Psoas muscle (tissue), 8 donors: Measurements from ENCODE around the gene ATP13A1. TPM values are rescaled to one million over a fixed set of nuclear protein-coding genes. Genes with fewer than 3 reads are reported as not detected.
"Not testable (repeated sequence)": the region's sequence is repeated elsewhere in the genome, so short reads cannot be mapped to it uniquely, and the experiment has no call there.

Source experiments
- ATAC-seq, 4 donors: fragments of 200-7000 bp; cut with Tn5 transposase; one replicate each; pipeline ENCODE4 v1.9.1; 2020; ENCODE audit warnings: moderate library complexity in 3 of 4, mild to moderate bottlenecking in 2 of 4
- DNase-seq, 2 donors: peaks; one replicate each; pipeline ENCODE4 v3.0.0-alpha.2; 2020
- H3K27ac ChIP-seq: fragments of 200-600 bp; one replicate; pipeline ENCODE4 v1.8.0; 2022
- H3K27me3 ChIP-seq, 3 donors: fragments of 200-600 bp in 1 of 3; one replicate each; pipeline versions ENCODE4 v1.6.1 to v1.8.0; 2013 to 2022; ENCODE audit warnings: low read length in 2 of 3, mild to moderate bottlenecking in 2 of 3, moderate library complexity in 1 of 3; ENCODE audit not compliant: insufficient read depth in 3 of 3
- H3K36me3 ChIP-seq, 2 donors: fragments of 200-600 bp in 1 of 2; one replicate each; pipeline versions ENCODE4 v1.6.1 to v1.8.0; 2013 to 2022; ENCODE audit warnings: low read depth in 1 of 2, mild to moderate bottlenecking in 1 of 2, moderate library complexity in 1 of 2; ENCODE audit not compliant: insufficient read depth in 1 of 2
- H3K4me1 ChIP-seq: fragments of 200-600 bp; one replicate; pipeline ENCODE4 v1.8.0; 2022
- H3K4me3 ChIP-seq: fragments of 200-600 bp; one replicate; pipeline ENCODE4 v1.8.0; 2022; ENCODE audit warnings: mild to moderate bottlenecking
- H3K9me3 ChIP-seq: fragments of 200-600 bp; one replicate; pipeline ENCODE4 v1.8.0; 2022
- CTCF ChIP-seq: fragments of 200-600 bp; IDR thresholded peaks from one replicate; pipeline ENCODE4 v1.8.0; 2022; ENCODE audit warnings: antibody characterized with exemption
- WGBS, 3 donors: extraction: QIAGEN DNeasy Blood & Tissue Kit; methylation state at CpG; one replicate each; pipeline versions ENCODE4 v1.1.6 to v1.1.7; 2013; 5-methylcytosine and 5-hydroxymethylcytosine counted together
- intact Hi-C, 2 donors: fragments of 100-400 bp; cut with DNase I; formaldehyde crosslinking; loops; one replicate each; pipeline versions ENCODE4 v1.11.0 to v1.14.2; 2022
- polyA plus RNA-seq, 3 donors: library from polyadenylated mRNA; stranded (reverse); fragments of 200-250 nt; gene quantifications; one replicate each; pipeline ENCODE4 v1.2.3, GENCODE V29; 2013
- total RNA-seq, 4 donors: library from RNA; stranded (reverse); fragmentation: NEBNext Ultra II Directional in 2 of 4; extraction: Animal tissue kit (Norgen Biotek cat#: 25700) in 2 of 4; gene quantifications; one replicate each; pipeline versions ENCODE4 v1.2.1 to v1.2.4, GENCODE V29; 2021 to 2023
- donor health status: healthy with polysubstance abuse.
- donor health status: DM: no; HTN: no; CAD: no; lungs with moderate emphysema.
- donor health status: Bipolar disorder and iron deficiency.
- donor health status: healthy.
- donor health status: DM: yes; HTN: yes; CAD: no.
- donor health status: DM: no; HTN: no; CAD: no.
- donor health status: DM: no; HTN: no; CAD: no.
- donor health status: DM: yes; HTN: yes; CAD: no.

Gene ATP13A1
- total and polyA plus RNA-seq, 7 donors, result 15.4 to 27.5 (median 20.6) TPM

GRCh38 chr19:19613506-19613905 is 50.0 kb downstream of the ATP13A1 start:
- DNase-seq, result no peak
- no peak for TF ChIP-seq CTCF
- intact Hi-C loops, result no loop called here
- H3K9me3 ChIP-seq, result no peaks in the 10 kb centered on the region
- no peaks in the 10 kb centered on the region for H3K36me3 ChIP-seq
- no peaks in the 10 kb centered on the region for H3K4me1 ChIP-seq
- no peak overlapping the region for H3K27ac ChIP-seq
- 68 to 73% (median 73%) methylated on average over 4 of the region's 4 CpGs for WGBS, 3 donors
- peaks cover 0 to 19% (median 0%) of the 10 kb centered on the region in 3 donors for H3K27me3 ChIP-seq
- peak in 1 of 4 donors; percentile 50 for ATAC-seq
- H3K4me3 ChIP-seq, result no peak overlapping the region

GRCh38 chr19:19610376-19611202 is 52.9 kb downstream of the ATP13A1 start:
- no peaks in the 10 kb centered on the region for H3K36me3 ChIP-seq
- DNase-seq (no peak), ATAC-seq (no peak)
- no peaks in the 10 kb centered on the region for H3K9me3 ChIP-seq
- intact Hi-C loops, result no loop called here
- TF ChIP-seq CTCF, result no peak
- no peaks in the 10 kb centered on the region for H3K27me3 ChIP-seq
- no peak overlapping the region for H3K4me3 ChIP-seq
- H3K27ac ChIP-seq, result no peak overlapping the region
- WGBS, 3 donors, result 82 to 90% (median 87%) methylated on average over 10 of the region's 10 CpGs
- no peaks in the 10 kb centered on the region for H3K4me1 ChIP-seq

- H3K4me3 ChIP-seq, H3K36me3 ChIP-seq, H3K27ac ChIP-seq, H3K4me1 ChIP-seq, intact Hi-C loops, ATAC-seq, H3K9me3 ChIP-seq, H3K27me3 ChIP-seq, DNase-seq: not testable (repeated sequence)
- 89 to 93% (median 91%) methylated on average over 8 of the region's 8 CpGs for WGBS, 3 donors
Measured at GRCh38 chr19:19606686-19607085, 56.8 kb downstream of the ATP13A1 start.

- H3K36me3 ChIP-seq, result no peaks in the 10 kb centered on the region
- no peak for DNase-seq
- H3K9me3 ChIP-seq, result no peaks in the 10 kb centered on the region
- H3K27me3 ChIP-seq, result no peaks in the 10 kb centered on the region
- ATAC-seq, result peak in 1 of 4 donors; percentile 38
- no peak for TF ChIP-seq CTCF
- WGBS, 3 donors, result 30 to 42% (median 32%) methylated on average over 1 of the region's 1 CpG
- H3K27ac ChIP-seq, result no peak overlapping the region
- intact Hi-C loops, result no loop called here
- no peak overlapping the region for H3K4me3 ChIP-seq
- H3K4me1 ChIP-seq, result no peaks in the 10 kb centered on the region
Measured at GRCh38 chr19:19606021-19606420, 57.5 kb downstream of the ATP13A1 start.

GRCh38 chr19:19602713-19603324 is 60.7 kb downstream of the ATP13A1 start:
- H3K36me3 ChIP-seq, result no peaks in the 10 kb centered on the region
- H3K9me3 ChIP-seq, result no peaks in the 10 kb centered on the region
- H3K27me3 ChIP-seq, result no peaks in the 10 kb centered on the region
- intact Hi-C loops, result no loop called here
- WGBS, 3 donors, result 65 to 68% (median 66%) methylated on average over 3 of the region's 3 CpGs
- DNase-seq, result no peak
- no peak for TF ChIP-seq CTCF
- H3K4me3 ChIP-seq, result no peak overlapping the region
- H3K4me1 ChIP-seq, result no peaks in the 10 kb centered on the region
- H3K27ac ChIP-seq, result no peak overlapping the region
- ATAC-seq, result no peak
